ENCODE measurements around the gene EYS. TPM values are rescaled to one million over a fixed set of nuclear protein-coding genes. Genes with fewer than 3 reads are reported as not detected.

The EYS gene
- total RNA-seq, 1 donor from 2014 or later = 0.06 TPM

DNA sequence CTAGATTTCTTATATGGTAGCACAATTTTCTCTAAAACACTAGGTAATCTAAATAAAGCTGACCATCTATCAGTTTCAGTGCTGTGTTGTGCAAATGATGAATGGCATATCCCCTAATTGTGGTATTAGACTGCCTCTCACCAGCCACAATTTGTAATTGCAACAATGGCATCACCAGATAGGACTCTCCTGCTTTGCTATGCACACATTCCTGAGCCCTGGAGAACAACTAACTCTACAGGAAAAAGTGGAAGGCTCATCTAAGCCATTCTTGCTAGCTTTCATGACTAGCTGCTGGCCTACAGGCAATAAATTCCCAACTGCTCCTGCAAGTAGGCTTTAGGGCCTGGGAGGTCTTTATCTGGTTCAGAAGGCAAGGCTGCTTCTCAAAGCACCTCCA lies 974.1 kb downstream of the EYS start:
- TF ChIP-seq, protein P1, sequence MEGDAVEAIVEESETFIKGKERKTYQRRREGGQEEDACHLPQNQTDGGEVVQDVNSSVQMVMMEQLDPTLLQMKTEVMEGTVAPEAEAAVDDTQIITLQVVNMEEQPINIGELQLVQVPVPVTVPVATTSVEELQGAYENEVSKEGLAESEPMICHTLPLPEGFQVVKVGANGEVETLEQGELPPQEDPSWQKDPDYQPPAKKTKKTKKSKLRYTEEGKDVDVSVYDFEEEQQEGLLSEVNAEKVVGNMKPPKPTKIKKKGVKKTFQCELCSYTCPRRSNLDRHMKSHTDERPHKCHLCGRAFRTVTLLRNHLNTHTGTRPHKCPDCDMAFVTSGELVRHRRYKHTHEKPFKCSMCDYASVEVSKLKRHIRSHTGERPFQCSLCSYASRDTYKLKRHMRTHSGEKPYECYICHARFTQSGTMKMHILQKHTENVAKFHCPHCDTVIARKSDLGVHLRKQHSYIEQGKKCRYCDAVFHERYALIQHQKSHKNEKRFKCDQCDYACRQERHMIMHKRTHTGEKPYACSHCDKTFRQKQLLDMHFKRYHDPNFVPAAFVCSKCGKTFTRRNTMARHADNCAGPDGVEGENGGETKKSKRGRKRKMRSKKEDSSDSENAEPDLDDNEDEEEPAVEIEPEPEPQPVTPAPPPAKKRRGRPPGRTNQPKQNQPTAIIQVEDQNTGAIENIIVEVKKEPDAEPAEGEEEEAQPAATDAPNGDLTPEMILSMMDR (conservative IDR thresholded peaks at IDR 0.05; ENCODE audit: low read depth, low read length) = peak; percentile 49
- no peak for DNase-seq (ENCODE audit: low read depth)
- no peak overlapping the region for H3K4me3 ChIP-seq (ENCODE audit: low read depth, low read length)

- TF ChIP-seq, protein P1 (conservative IDR thresholded peaks at IDR 0.05; ENCODE audit: low read depth, low read length) = no peak
- DNase-seq (ENCODE audit: low read depth) = no peak
Observed at GRCh38 chr6:64729522-64729921, 977.5 kb downstream of the EYS start.

GRCh38 chr6:64727075-64727474 lies 980.0 kb downstream of the EYS start:
- TF ChIP-seq, protein P1 (conservative IDR thresholded peaks at IDR 0.05; ENCODE audit: low read depth, low read length) = no peak
- DNase-seq (ENCODE audit: low read depth) = no peak
- H3K4me3 ChIP-seq (ENCODE audit: low read depth, low read length) = no peak overlapping the region

More at GRCh38 chr6:64729522-64729921, 977.5 kb downstream of the EYS start:
- H3K4me3 ChIP-seq (ENCODE audit: low read depth, low read length) = no peak overlapping the region

- DNase-seq (ENCODE audit: low read depth) = no peak
- TF ChIP-seq, protein P1 (conservative IDR thresholded peaks at IDR 0.05; ENCODE audit: low read depth, low read length) = no peak
Observed at GRCh38 chr6:64724091-64724490, 982.9 kb downstream of the EYS start.

GRCh38 chr6:64723327-64724058 lies 983.5 kb downstream of the EYS start:
- DNase-seq (ENCODE audit: low read depth) = no peak
- TF ChIP-seq, protein P1 (conservative IDR thresholded peaks at IDR 0.05; ENCODE audit: low read depth, low read length) = no peak

More at GRCh38 chr6:64724091-64724490, 982.9 kb downstream of the EYS start:
- H3K4me3 ChIP-seq (ENCODE audit: low read depth, low read length) = no peak overlapping the region

DNA sequence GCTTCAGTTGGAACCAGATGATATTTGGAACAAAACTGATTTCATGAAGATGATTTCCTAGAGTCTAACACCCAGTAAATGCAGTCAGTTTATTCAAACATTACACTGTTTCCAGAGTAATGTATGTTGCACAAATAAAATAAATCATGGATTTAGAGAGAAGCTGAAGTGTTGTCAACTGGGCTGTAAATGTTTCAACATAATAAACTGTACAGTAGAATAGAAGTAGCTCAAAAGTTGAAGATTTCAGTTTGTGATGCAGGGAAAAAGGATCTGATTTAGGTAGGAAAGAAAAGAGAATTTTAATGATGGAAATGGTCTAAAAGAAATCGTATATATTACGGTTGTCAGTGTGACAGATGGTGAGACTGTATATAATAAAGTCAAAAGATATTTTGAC lies 985.2 kb downstream of the EYS start:
- TF ChIP-seq, protein P1 (conservative IDR thresholded peaks at IDR 0.05; ENCODE audit: low read depth, low read length) = no peak
- DNase-seq (ENCODE audit: low read depth) = no peak
- H3K4me3 ChIP-seq (ENCODE audit: low read depth, low read length) = no peak overlapping the region

More at GRCh38 chr6:64723327-64724058, 983.5 kb downstream of the EYS start:
- no peak overlapping the region for H3K4me3 ChIP-seq (ENCODE audit: low read depth, low read length)

- DNase-seq (ENCODE audit: low read depth) = no peak
- H3K4me3 ChIP-seq (ENCODE audit: low read depth, low read length) = no peak overlapping the region
- TF ChIP-seq, protein P1 (conservative IDR thresholded peaks at IDR 0.05; ENCODE audit: low read depth, low read length) = no peak
Observed at GRCh38 chr6:64717281-64717680, 989.7 kb downstream of the EYS start.

Measured in epithelial cell of proximal tubule (primary cell).